Measurements from ENCODE around the gene KCNIP1.

The KCNIP1 gene

DNA sequence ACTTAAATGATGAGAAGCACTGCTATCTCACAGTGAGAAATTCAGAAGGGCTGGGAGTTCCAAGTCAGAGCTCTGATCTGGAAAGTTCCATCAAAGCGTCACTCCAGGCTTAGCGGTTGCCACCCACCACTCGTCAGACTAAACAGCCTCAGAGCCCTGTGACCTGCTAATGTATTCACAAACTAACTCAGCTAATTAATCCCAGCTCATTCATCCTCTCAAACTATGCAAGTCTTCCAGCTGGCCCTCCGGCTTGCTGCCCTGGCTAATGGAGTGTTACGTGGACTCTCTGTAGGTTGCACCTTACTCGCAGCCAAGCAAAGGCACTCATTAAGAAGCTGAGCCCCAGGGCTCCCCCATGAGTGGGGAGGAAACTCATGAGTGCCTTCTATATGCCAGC is 197.5 kb downstream of the KCNIP1 start:
- H3K4me3 ChIP-seq (replicated peaks; ENCODE audit: insufficient read depth, low read length) = no peak overlapping the region
- peaks cover 6% of the 10 kb centered on the region for H3K27me3 ChIP-seq (ENCODE audit: insufficient read depth, poor library complexity, severe bottlenecking)
- H3K27ac ChIP-seq (replicated peaks) = no peak overlapping the region
- TF ChIP-seq SPI1 (IDR thresholded peaks at IDR 0.05; ENCODE audit: borderline replicate concordance, low read depth) (no peak), POLR2AphosphoS5 (IDR thresholded peaks at IDR 0.05; ENCODE audit: low read depth) (no peak), GABPA (IDR thresholded peaks at IDR 0.05; ENCODE audit: low read depth) (no peak)
- TF ChIP-seq, protein P1, sequence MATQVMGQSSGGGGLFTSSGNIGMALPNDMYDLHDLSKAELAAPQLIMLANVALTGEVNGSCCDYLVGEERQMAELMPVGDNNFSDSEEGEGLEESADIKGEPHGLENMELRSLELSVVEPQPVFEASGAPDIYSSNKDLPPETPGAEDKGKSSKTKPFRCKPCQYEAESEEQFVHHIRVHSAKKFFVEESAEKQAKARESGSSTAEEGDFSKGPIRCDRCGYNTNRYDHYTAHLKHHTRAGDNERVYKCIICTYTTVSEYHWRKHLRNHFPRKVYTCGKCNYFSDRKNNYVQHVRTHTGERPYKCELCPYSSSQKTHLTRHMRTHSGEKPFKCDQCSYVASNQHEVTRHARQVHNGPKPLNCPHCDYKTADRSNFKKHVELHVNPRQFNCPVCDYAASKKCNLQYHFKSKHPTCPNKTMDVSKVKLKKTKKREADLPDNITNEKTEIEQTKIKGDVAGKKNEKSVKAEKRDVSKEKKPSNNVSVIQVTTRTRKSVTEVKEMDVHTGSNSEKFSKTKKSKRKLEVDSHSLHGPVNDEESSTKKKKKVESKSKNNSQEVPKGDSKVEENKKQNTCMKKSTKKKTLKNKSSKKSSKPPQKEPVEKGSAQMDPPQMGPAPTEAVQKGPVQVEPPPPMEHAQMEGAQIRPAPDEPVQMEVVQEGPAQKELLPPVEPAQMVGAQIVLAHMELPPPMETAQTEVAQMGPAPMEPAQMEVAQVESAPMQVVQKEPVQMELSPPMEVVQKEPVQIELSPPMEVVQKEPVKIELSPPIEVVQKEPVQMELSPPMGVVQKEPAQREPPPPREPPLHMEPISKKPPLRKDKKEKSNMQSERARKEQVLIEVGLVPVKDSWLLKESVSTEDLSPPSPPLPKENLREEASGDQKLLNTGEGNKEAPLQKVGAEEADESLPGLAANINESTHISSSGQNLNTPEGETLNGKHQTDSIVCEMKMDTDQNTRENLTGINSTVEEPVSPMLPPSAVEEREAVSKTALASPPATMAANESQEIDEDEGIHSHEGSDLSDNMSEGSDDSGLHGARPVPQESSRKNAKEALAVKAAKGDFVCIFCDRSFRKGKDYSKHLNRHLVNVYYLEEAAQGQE (IDR thresholded peaks at IDR 0.05; ENCODE audit: insufficient replicate concordance, low read depth) = no peak
- TF ChIP-seq, protein P2, sequence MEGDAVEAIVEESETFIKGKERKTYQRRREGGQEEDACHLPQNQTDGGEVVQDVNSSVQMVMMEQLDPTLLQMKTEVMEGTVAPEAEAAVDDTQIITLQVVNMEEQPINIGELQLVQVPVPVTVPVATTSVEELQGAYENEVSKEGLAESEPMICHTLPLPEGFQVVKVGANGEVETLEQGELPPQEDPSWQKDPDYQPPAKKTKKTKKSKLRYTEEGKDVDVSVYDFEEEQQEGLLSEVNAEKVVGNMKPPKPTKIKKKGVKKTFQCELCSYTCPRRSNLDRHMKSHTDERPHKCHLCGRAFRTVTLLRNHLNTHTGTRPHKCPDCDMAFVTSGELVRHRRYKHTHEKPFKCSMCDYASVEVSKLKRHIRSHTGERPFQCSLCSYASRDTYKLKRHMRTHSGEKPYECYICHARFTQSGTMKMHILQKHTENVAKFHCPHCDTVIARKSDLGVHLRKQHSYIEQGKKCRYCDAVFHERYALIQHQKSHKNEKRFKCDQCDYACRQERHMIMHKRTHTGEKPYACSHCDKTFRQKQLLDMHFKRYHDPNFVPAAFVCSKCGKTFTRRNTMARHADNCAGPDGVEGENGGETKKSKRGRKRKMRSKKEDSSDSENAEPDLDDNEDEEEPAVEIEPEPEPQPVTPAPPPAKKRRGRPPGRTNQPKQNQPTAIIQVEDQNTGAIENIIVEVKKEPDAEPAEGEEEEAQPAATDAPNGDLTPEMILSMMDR (IDR thresholded peaks at IDR 0.05; ENCODE audit: insufficient read depth, low read length) = no peak
- DNase-seq (ENCODE audit: low read depth in 1 of 2, low spot score in 1 of 2) = no peak

DNA sequence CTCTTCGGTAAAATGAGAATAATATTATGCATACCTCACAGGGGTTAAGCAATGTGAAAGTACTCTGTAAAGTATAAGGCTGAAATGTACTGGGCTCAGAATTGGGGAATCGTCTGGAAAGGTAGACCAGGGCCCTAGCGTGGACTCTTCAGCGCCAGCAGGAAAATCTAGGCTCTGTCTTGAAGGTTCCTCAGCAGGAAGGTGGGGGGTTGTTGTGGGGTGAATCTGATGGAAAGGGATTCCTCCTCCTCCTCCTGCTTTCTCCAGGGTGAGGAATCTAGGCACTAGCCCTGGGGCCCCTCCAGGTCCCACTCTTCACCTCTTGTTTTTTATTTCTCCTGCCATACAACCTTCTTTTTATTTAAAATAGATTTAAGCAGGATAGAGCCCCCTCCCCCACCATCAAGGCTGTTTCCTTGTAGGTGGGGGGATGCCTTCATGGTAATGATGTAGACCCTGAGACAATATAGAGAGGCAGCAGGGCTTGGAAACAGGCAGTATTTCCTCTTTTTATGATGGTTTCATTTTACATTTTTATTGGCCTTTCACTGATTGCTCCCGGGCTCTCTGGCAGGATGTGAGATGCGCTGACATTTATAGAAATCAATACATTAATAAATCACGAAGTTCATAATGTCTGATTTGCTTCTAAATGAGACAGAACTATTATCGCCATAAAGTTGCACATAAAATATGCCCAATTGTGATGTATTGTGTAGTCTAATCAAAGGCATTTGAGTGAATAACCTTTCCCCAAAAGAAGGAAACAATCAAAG is 200.8 kb downstream of the KCNIP1 start:
- Histone ChIP-seq H3K27ac (replicated peaks) (no peak overlapping the region), H3K4me3 (replicated peaks; ENCODE audit: insufficient read depth, low read length) (no peak overlapping the region), H3K27me3 (ENCODE audit: insufficient read depth, poor library complexity, severe bottlenecking) (peaks cover 7% of the 10 kb centered on the region)
- TF ChIP-seq, protein P2 (IDR thresholded peaks at IDR 0.05; ENCODE audit: insufficient read depth, low read length) = no peak
- no peak for TF ChIP-seq GABPA (IDR thresholded peaks at IDR 0.05; ENCODE audit: low read depth)
- no peak for TF ChIP-seq SPI1 (IDR thresholded peaks at IDR 0.05; ENCODE audit: borderline replicate concordance, low read depth)
- no peak for TF ChIP-seq POLR2AphosphoS5 (IDR thresholded peaks at IDR 0.05; ENCODE audit: low read depth)
- TF ChIP-seq, protein P1 (IDR thresholded peaks at IDR 0.05; ENCODE audit: insufficient replicate concordance, low read depth) = no peak
- DNase-seq (ENCODE audit: low read depth in 1 of 2, low spot score in 1 of 2) = no peak

- no peak for TF ChIP-seq SPI1 (IDR thresholded peaks at IDR 0.05; ENCODE audit: borderline replicate concordance, low read depth)
- TF ChIP-seq, protein P1 (IDR thresholded peaks at IDR 0.05; ENCODE audit: insufficient replicate concordance, low read depth) = no peak
- DNase-seq (ENCODE audit: low read depth in 1 of 2, low spot score in 1 of 2) = no peak
- no peak overlapping the region for H3K4me3 ChIP-seq (replicated peaks; ENCODE audit: insufficient read depth, low read length)
- peaks cover 9% of the 10 kb centered on the region for H3K27me3 ChIP-seq (ENCODE audit: insufficient read depth, poor library complexity, severe bottlenecking)
- H3K27ac ChIP-seq (replicated peaks) = no peak overlapping the region
Measured at GRCh38 chr5:170709640-170710039, 205.8 kb downstream of the KCNIP1 start.

All from HL-60 (cell line).